Trophoblast cell (in vitro differentiated cells and primary cell): ENCODE measurements around the gene TRIM8.
A peak's percentile ranks its signal among the peaks of the same experiment; 100 is the strongest.

Source experiments
- DNase-seq, 2 donors: peaks; one replicate each; pipeline ENCODE4 v3.0.0-alpha.2; 2016
- H2AFZ ChIP-seq: 2 replicates; pipeline ENCODE4 v1.6.1; 2013; ENCODE audit warnings: low read length, moderate library complexity, mild to moderate bottlenecking; ENCODE audit not compliant: insufficient read depth, poor library complexity
- H2AK5ac ChIP-seq: 2 replicates; pipeline ENCODE4 v1.6.1; 2013; ENCODE audit warnings: mild to moderate bottlenecking, low read length
- H2BK120ac ChIP-seq: 2 replicates; pipeline ENCODE4 v1.6.1; 2013; ENCODE audit warnings: low read length, mild to moderate bottlenecking, moderate library complexity; ENCODE audit not compliant: insufficient read depth, poor library complexity
- H2BK12ac ChIP-seq: 2 replicates; pipeline ENCODE4 v1.6.1; 2013; ENCODE audit warnings: mild to moderate bottlenecking, low read length, moderate library complexity
- H2BK5ac ChIP-seq: 2 replicates; pipeline ENCODE4 v1.6.1; 2013; ENCODE audit warnings: low read length, low read depth, moderate library complexity, mild to moderate bottlenecking; ENCODE audit not compliant: poor library complexity
- H3K14ac ChIP-seq: 2 replicates; pipeline ENCODE4 v1.6.1; 2013; ENCODE audit warnings: mild to moderate bottlenecking, low read length
- H3K18ac ChIP-seq: 2 replicates; pipeline ENCODE4 v1.6.1; 2013; ENCODE audit warnings: mild to moderate bottlenecking, low read length
- H3K23ac ChIP-seq: 2 replicates; pipeline ENCODE4 v1.6.1; 2013; ENCODE audit warnings: low read length
- H3K27ac ChIP-seq: 2 replicates; pipeline ENCODE4 v1.5.1; 2013; ENCODE audit warnings: low read depth, mild to moderate bottlenecking, inconsistent platforms, low read length, moderate library complexity
- H3K27me3 ChIP-seq: 2 replicates; pipeline ENCODE4 v1.6.1; 2013; ENCODE audit warnings: inconsistent platforms, mild to moderate bottlenecking, low read length, moderate library complexity; ENCODE audit not compliant: insufficient read depth
- H3K36me3 ChIP-seq, 2 experiments: 1 replicate in 1 of 2; 2 replicates in 1 of 2; pipeline ENCODE4 v1.6.1; 2013; ENCODE audit warnings: low read length in 2 of 2, mild to moderate bottlenecking in 2 of 2, moderate library complexity in 1 of 2; ENCODE audit not compliant: insufficient read depth in 2 of 2, control insufficient read depth in 1 of 2
- H3K4ac ChIP-seq: 2 replicates; pipeline ENCODE4 v1.6.1; 2013; ENCODE audit warnings: low read depth, mild to moderate bottlenecking, low read length, moderate library complexity
- H3K4me1 ChIP-seq, 2 experiments: 1 replicate in 1 of 2; 2 replicates in 1 of 2; pipeline ENCODE4 v1.6.1; 2013; ENCODE audit warnings: low read length in 2 of 2, mild to moderate bottlenecking in 2 of 2, moderate library complexity in 1 of 2; ENCODE audit not compliant: insufficient read depth in 2 of 2, control insufficient read depth in 1 of 2
- H3K4me2 ChIP-seq: 2 replicates; pipeline ENCODE4 v1.6.1; 2013; ENCODE audit warnings: inconsistent platforms, mild to moderate bottlenecking, low read length, moderate library complexity
- H3K4me3 ChIP-seq: 2 replicates; pipeline ENCODE4 v1.5.1; 2013; ENCODE audit warnings: mild to moderate bottlenecking, low read depth, low read length, inconsistent platforms
- H3K79me1 ChIP-seq: one replicate; pipeline ENCODE4 v1.6.1; 2013; ENCODE audit warnings: low read length
- H3K79me2 ChIP-seq: 2 replicates; pipeline ENCODE4 v1.6.1; 2013; ENCODE audit warnings: low read length, mild to moderate bottlenecking; ENCODE audit not compliant: control insufficient read depth, insufficient read depth, poor library complexity
- H3K9ac ChIP-seq: 2 replicates; pipeline ENCODE4 v1.6.1; 2013; ENCODE audit warnings: mild to moderate bottlenecking, low read length
- H3K9me3 ChIP-seq: 2 replicates; pipeline ENCODE4 v1.6.1; 2013; ENCODE audit warnings: low read depth, mild to moderate bottlenecking, control low read depth, inconsistent platforms, low read length; ENCODE audit not compliant: insufficient read depth
- H4K12ac ChIP-seq: 2 replicates; pipeline ENCODE4 v1.6.1; 2013; ENCODE audit warnings: low read depth, mild to moderate bottlenecking, low read length, moderate library complexity
- H4K8ac ChIP-seq: 2 replicates; pipeline ENCODE4 v1.6.1; 2013; ENCODE audit warnings: low read depth, mild to moderate bottlenecking, low read length, moderate library complexity
- H4K91ac ChIP-seq: one replicate; pipeline ENCODE4 v1.6.1; 2013; ENCODE audit warnings: low read depth, mild to moderate bottlenecking, low read length, moderate library complexity
- WGBS: extraction: QIAGEN DNeasy Blood & Tissue Kit; methylation state at CpG from one replicate; pipeline ENCODE4 v1.1.7; 2013; ENCODE audit warnings: missing lambda C conversion rate; ENCODE audit not compliant: insufficient read length, insufficient coverage; ENCODE audit errors: extremely low coverage; 5-methylcytosine and 5-hydroxymethylcytosine counted together

Gene TRIM8

DNA sequence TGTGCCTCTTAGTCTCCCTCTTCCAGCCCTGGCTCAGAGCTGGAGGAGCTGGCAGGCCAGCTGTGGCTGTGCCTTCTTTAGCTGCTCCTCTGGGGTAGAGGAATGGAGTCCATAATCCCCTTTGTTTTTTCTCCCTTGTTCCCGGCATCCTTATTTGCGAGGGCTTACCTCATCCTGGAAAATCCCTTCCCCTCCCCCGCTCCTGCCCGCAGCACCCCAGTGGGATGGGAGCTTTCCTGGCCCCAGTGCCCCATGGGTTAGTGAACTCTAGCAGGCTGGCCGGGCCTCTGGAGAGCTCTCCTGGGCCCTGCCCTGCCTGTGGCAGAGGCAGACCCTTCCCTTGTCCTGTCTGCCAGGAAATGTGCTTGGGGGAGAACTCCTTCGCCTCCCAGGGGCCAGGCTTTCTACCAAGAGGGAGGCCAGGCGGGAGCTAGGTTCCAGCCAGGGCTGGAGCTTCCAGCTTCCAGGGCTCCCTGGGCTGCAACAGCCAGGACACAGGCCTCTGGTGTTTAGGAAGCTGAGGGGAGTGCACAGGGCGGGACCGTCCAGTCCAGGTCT, 16.5 kb upstream of the TRIM8 start:
- no peak overlapping the region for H3K4me3 ChIP-seq
- no peak overlapping the region for H3K4me2 ChIP-seq
- H3K9me3 ChIP-seq, result peaks cover 5% of the 10 kb centered on the region
- H3K18ac ChIP-seq, result peak overlapping the region; percentile 62
- H3K27me3 ChIP-seq, result no peaks in the 10 kb centered on the region
- H4K8ac ChIP-seq, result peak overlapping the region; percentile 75
- peak overlapping the region; percentile 96 for H2BK120ac ChIP-seq
- DNase-seq, result no peak
- peaks cover 51% of the 10 kb centered on the region for H3K79me1 ChIP-seq
- H3K4ac ChIP-seq, result peak overlapping the region; percentile 83
- peaks cover 67 to 68% of the 10 kb centered on the region in 2 experiments for H3K4me1 ChIP-seq
- no CpG with 5 or more reads among the region's 9 CpGs for WGBS
- H2AK5ac ChIP-seq, result peak overlapping the region; percentile 98
- no peak overlapping the region for H3K23ac ChIP-seq
- peak overlapping the region; percentile 97 for H3K27ac ChIP-seq
- peak overlapping the region; percentile 20 for H4K12ac ChIP-seq
- H4K91ac ChIP-seq, result peak overlapping the region; percentile 98
- peak overlapping the region; percentile 6 for H3K9ac ChIP-seq
- peak overlapping the region; percentile 92 for H2BK5ac ChIP-seq
- H3K14ac ChIP-seq, result peak overlapping the region; percentile 93
- peaks cover 11 to 25% of the 10 kb centered on the region in 2 experiments for H3K36me3 ChIP-seq
- H3K79me2 ChIP-seq, result peaks cover 13% of the 10 kb centered on the region
- H2AFZ ChIP-seq, result peak overlapping the region; percentile 9
- peak overlapping the region; percentile 99 for H2BK12ac ChIP-seq

DNA sequence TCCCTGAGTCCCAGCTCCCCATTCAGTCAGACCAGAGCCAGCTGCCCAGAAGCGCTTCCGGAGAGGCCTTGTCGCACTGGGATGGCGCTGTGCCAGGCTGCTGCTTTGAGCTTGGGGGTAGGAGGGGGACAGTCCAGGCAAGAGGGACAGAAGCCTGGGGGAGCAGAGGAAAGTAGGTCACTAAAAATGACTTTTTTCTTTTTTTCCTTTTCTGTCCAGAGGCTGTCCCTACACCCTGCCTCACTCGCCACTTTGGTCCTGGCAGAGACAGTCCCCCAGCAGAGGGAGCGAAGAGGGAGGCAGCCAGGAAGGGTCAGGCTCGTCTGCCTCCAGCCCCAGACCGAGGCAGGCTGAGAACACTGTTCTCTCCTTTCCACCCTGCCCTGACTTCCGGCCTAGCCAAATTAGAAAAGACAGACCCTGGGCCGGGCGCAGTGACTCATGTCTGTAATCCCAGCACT, 15.8 kb upstream of the TRIM8 start:
- DNase-seq, result peak; percentile 51 to 62
- WGBS, result no CpG with 5 or more reads among the region's 11 CpGs
- Histone ChIP-seq H2BK120ac (peak overlapping the region; percentile 96), H3K4ac (peak overlapping the region; percentile 83), H3K79me2 (peaks cover 13% of the 10 kb centered on the region), H4K8ac (peak overlapping the region; percentile 75), H3K79me1 (peaks cover 53% of the 10 kb centered on the region), H3K4me1 (peaks cover 71% of the 10 kb centered on the region in 2 experiments), H4K91ac (peak overlapping the region; percentile 98), H3K27me3 (no peaks in the 10 kb centered on the region), H3K4me2 (peak overlapping the region; percentile 20), H4K12ac (peak overlapping the region; percentile 36), H2BK12ac (peak overlapping the region; percentile 99), H3K14ac (peak overlapping the region; percentile 93), H3K4me3 (no peak overlapping the region), H3K27ac (peak overlapping the region; percentile 97), H3K9me3 (peaks cover 5% of the 10 kb centered on the region), H3K36me3 (peaks cover 11 to 21% of the 10 kb centered on the region in 2 experiments), H2AFZ (peak overlapping the region; percentile 84), H3K18ac (peak overlapping the region; percentile 62), H3K23ac (no peak overlapping the region), H2AK5ac (peak overlapping the region; percentile 98), H3K9ac (peak overlapping the region; percentile 13), H2BK5ac (peak overlapping the region; percentile 92)

DNA sequence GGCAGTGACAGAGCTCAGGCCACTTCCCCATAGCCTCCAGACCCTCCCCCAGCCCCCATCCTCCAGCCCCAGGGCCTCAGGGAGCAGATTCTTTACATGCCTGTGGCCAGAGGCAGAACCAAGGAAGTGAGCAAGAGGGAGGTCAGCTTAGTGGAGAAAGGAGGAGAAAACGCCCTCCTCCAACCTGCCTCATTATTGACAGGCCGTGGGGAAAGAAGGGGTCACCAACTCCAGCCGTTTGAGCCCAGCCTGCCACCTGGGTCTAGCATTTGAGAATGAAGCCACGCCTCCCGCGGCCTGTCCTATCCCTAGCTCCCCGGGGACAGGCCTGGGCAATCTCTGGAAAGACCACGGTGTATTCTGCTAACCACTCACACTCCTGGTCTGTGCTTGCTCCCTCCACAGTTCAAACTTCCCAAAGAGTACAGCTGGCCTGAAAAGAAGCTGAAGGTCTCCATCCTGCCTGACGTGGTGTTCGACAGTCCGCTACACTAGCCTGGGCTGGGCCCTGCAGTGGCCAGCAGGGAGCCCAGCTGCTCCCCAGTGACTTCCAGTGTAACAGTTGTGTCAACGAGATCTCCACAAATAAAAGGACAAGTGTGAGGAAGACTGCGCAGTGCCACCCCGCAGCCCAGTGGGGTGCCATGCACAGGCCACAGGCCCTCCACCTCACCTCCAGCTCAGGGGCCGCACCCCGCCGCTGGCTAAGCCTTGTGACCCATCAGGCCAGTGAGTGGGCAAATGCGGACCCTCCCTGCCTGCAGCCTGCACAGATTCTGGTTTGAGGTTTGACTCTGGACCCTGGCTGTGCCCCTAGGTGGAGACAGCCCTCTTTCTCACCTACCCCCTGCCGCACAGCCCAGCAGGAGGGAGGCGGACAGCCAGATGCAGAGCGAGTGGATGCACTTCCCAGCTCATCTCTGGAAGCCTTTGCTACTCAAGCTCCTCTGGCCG, 14.3 kb upstream of the TRIM8 start:
- Histone ChIP-seq H3K36me3 (peaks cover 11 to 18% of the 10 kb centered on the region in 2 experiments), H3K9ac (no peak overlapping the region), H3K79me2 (peaks cover 15% of the 10 kb centered on the region), H3K4me1 (peaks cover 82 to 85% of the 10 kb centered on the region in 2 experiments), H2BK12ac (peak overlapping the region; percentile 86), H4K8ac (peak overlapping the region; percentile 30), H3K79me1 (peaks cover 63% of the 10 kb centered on the region), H3K18ac (peak overlapping the region; percentile 70), H3K9me3 (peaks cover 2% of the 10 kb centered on the region), H2BK120ac (peak overlapping the region; percentile 91), H2AK5ac (peak overlapping the region; percentile 69), H3K4me3 (no peak overlapping the region), H4K91ac (peak overlapping the region; percentile 88), H3K27ac (peak overlapping the region; percentile 97), H4K12ac (peak overlapping the region; percentile 33), H2BK5ac (peak overlapping the region; percentile 88), H3K4ac (peak overlapping the region; percentile 67), H2AFZ (no peak overlapping the region), H3K23ac (no peak overlapping the region), H3K14ac (peak overlapping the region; percentile 87), H3K27me3 (no peaks in the 10 kb centered on the region), H3K4me2 (peak overlapping the region; percentile 3)
- WGBS, result no CpG with 5 or more reads among the region's 22 CpGs
- peak; percentile 42 to 64 for DNase-seq

DNA sequence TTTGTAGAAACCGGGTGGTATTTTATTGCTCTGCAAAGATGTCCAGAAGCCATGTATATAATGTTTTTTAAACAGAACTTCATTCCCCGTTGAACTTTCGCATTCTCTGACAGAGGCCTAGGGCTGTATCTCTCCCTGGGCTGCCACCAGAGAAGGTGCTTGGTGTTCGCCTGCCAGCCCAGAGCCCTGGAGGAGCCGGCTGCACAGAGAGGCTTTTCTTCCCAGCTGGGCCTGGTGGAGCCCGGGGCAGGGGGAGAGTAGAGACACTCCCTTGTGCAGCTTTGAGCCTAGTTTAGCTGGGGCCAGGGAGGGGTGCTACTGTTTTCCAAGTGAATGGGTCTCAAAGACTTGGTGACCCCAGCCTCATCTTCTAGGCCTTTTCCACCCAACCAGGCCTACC, 13.6 kb upstream of the TRIM8 start:
- Histone ChIP-seq H3K18ac (peak overlapping the region; percentile 2), H4K8ac (peak overlapping the region; percentile 7), H3K36me3 (peaks cover 11 to 18% of the 10 kb centered on the region in 2 experiments), H4K12ac (no peak overlapping the region), H2BK120ac (peak overlapping the region; percentile 13), H2AK5ac (peak overlapping the region; percentile 6), H2BK12ac (peak overlapping the region; percentile 20), H3K4me3 (no peak overlapping the region), H3K27me3 (no peaks in the 10 kb centered on the region), H3K4ac (no peak overlapping the region), H2AFZ (no peak overlapping the region), H3K9ac (peak overlapping the region; percentile 6), H3K27ac (peak overlapping the region; percentile 92), H3K4me2 (no peak overlapping the region), H3K79me2 (peaks cover 15% of the 10 kb centered on the region), H3K4me1 (peaks cover 80 to 83% of the 10 kb centered on the region in 2 experiments), H4K91ac (peak overlapping the region; percentile 73), H2BK5ac (peak overlapping the region; percentile 4), H3K9me3 (no peaks in the 10 kb centered on the region), H3K14ac (peak overlapping the region; percentile 18), H3K23ac (no peak overlapping the region), H3K79me1 (peaks cover 60% of the 10 kb centered on the region)
- WGBS, result no CpG with 5 or more reads among the region's 6 CpGs
- no peak for DNase-seq
